ENCODE data around the gene PLCG1.

- TF ChIP-seq EZH2 (IDR thresholded peaks at IDR 0.05) (no peak), POLR2AphosphoS5 (IDR thresholded peaks at IDR 0.05; ENCODE audit: borderline replicate concordance, low read depth, low read length) (no peak)
Measured at GRCh38 chr20:41178904-41179432, 41.6 kb downstream of the PLCG1 start.
